ENCODE data around the gene ANKRD26.

DNA sequence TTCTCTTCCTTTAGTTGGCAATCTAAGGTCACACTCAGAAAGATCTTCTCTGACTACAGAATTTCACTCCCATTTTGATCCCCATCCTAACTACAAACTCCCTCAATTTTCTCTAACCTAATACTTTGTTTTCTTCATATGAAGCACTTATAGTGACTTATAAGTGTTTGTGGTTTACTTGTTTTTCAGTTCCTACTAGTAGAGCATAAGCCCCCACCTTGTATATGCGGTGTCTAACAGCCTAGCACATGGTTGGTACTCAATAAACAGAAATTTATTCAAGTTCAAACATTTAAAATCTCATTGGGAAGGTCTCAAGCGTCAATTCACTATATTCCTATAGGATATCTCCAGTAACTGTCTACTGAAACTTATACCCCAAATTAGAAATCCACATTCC lies 35.2 kb downstream of the ANKRD26 start:
- TF ChIP-seq, protein P1, sequence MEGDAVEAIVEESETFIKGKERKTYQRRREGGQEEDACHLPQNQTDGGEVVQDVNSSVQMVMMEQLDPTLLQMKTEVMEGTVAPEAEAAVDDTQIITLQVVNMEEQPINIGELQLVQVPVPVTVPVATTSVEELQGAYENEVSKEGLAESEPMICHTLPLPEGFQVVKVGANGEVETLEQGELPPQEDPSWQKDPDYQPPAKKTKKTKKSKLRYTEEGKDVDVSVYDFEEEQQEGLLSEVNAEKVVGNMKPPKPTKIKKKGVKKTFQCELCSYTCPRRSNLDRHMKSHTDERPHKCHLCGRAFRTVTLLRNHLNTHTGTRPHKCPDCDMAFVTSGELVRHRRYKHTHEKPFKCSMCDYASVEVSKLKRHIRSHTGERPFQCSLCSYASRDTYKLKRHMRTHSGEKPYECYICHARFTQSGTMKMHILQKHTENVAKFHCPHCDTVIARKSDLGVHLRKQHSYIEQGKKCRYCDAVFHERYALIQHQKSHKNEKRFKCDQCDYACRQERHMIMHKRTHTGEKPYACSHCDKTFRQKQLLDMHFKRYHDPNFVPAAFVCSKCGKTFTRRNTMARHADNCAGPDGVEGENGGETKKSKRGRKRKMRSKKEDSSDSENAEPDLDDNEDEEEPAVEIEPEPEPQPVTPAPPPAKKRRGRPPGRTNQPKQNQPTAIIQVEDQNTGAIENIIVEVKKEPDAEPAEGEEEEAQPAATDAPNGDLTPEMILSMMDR (IDR thresholded peaks at IDR 0.05) = no peak
- TF ChIP-seq POLR2A (IDR thresholded peaks at IDR 0.05) = no peak
- no peak for TF ChIP-seq POLR2AphosphoS5 (IDR thresholded peaks at IDR 0.05)
